Activated CD4-positive, CD25-positive, alpha-beta regulatory T cell treated with anti-CD3 and anti-CD28 coated beads, Interleukin-2, amount 50 U/mL, for 24 hours (primary cell): ENCODE results near the gene NELFB.

Experiments
- ATAC-seq, 2 donors: fragments of 150-1000 bp; cut with Tn5 transposase; one replicate each; pipeline ENCODE4 v1.10.0; 2021; ENCODE audit warnings: mild to moderate bottlenecking in 1 of 2, moderate library complexity in 1 of 2

NELFB gene

DNA sequence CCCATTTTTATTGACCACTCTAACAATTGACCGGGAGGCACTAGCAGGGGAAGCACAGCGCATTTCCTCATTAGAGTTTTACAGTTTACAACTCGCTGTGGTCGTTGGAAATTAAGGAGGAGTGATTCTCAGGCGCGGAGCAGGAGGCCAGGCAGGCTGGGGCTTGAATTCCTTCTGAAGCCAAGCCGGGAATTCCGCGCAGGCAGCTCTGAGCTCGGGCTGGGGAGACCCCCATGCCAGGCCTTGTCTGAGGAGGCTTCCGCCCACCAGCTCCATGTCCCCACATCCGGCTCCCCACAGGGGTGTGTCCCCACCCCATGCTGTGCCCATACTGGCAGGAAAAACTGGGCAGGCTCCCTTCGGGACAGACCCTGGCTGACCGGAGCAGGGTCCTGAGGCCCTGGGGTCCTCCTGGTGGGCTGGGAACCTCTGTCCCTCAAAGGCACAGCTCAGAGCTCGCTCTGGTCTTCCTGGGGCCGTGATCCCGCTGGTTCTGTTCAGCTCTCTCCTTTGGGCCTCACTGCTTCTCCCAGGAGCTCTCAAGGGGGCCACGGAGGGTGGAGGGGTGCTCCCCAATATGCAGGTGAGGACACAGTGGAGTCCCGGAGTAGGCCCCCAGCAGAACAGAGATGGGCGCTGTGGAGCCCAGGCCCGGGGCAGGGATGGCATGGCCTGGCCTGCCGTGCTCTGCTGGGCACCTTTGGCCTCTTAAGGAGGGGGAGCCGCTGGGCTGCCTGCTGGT lies 48.2 kb downstream of the NELFB start:
- ATAC-seq: no peak

DNA sequence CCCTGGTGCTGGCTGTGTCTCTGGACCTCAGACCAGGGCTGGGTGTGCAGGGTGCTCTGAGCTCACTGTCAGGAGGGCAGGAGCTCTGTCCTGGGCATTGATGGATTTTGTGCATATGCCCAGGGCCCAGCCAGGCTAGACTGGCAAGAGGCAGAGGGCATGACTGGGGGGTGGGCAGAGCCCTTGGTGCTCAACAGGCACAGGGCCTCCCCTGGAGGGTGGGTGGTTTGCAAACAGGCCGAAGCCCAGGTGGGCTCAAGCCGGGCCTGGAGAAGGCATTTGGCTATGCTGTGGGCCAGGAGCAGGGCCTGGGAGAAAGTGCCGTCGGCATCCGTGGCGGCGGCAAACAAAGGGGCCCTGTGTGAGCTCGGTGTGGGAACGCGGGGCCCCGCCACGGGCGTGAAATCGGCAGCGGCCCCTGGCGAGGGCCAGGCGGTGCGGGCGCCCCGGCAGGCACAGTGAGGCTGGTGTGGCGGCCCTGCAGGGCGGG lies 48.8 kb downstream of the NELFB start:
- ATAC-seq: no peak

DNA sequence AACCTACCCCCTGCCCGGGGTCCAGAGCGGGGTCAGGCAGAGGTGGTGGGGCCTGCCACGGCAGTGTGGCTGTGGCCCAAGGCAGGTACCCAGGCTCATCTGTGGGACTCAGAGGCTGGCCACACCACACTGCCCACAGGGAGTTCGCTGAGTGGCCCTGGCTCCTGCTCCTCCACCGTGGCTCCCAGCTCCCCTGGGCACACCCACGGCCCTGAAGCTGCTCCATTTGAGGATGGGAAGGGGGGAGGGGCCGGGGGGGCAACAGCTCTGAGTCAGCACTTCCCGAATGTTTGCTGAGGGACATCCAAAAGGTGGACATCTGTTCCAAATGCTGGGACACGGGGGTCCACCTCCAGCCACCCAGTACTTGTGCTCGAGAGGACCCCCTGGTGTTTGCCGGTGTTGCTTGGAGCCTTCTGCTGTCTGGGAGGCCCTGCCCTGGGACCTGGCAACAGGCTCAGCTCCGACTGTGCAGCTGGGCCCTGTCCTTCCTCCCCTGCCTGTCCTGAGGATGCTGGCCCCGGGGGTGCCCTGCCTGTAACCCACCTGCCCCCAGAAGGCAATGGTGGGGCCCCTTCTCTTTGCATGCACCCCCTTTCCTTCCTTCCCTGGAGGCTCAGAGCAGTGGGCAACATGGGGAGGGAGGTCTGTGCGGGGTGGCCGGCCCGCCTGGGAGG lies 49.4 kb downstream of the NELFB start:
- no peak for ATAC-seq

DNA sequence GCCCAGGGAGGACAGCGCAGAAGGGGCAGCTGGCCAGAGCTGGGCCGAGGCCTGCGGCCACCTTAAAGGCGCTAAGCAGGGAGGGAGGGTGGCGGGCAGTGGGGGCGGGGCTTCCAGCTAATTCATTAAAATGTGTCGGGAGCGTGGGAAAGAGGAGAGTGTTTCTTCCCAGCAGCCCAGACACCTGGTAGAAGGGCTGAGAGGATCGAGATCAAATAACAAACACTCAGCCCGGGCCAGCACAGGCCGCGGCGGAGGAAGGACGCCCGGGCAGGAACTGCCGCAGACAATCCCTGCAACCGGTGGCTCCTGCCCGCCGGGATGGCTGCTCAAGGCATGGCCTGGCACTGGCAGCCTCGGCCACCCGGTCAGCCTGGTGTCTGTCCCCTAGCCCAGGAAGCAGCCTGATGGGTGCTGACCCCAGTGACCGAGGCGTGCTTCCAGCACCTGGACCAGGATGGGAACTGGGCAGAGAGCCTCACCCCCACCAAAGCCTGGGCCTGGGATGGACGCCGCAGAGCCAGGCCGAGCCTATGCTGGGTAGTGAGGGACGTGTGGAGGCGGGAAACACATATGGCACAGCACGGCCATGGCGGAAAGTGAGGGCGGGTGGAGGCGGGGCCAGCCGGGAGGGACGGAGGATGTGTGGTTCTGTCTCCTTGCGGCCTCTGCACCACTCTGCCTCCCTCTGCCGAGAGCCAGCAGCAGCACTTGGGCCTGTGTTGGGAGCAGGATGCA lies 50.1 kb downstream of the NELFB start:
- peak; percentile 23 to 39 for ATAC-seq

DNA sequence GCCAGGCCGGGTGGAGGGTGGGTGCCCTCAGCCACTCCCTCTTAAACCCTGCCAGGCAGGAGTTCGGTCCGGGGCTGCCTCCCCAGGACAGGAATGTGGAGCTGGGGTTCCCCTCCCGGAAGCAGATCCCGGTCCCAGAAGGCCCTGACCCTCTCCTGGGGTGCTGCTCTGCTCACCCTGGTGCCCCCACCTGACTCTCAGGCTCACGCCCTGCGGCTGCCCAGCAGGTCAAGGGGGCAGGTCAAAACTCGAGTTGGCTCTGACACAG lies 50.6 kb downstream of the NELFB start:
- no peak for ATAC-seq

DNA sequence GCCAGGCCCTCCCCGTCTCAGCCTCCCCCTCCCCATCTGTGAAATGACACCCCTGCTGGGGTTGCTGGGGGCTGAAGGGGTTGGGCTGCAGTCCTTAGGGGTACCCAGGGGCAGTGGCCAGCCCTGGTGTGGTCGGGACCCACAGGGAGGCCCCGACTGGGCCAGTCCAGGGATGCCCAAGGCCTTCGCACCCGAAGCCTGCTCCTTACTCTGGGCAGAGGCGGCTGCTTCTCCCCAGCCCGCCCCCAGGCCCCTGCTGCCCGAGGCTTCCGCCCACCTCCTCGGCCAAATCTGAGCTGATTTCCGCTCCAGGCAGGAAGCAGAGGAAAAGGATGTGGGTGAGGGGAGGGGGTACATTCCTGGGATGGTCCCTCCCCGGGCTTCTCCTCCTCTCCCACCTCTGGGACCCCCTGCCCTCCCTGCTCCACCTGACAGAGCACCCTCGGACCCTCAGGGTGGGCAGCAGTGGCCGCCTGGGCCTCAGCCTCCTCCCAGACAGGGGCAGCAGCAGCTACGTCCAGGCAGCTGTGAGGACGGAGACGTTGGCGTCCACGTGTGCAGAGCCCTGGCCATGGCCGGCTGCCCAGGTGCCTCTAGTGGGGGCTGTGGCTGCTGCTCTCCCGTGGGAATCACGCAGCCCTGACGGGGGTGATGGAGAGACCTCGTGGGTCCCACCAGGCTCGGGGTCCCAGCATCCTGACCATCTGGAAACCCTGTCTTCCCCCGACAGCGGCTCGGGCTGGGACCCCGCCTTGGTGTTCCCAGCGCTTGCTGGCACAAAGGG lies 51.1 kb downstream of the NELFB start:
- ATAC-seq: no peak

DNA sequence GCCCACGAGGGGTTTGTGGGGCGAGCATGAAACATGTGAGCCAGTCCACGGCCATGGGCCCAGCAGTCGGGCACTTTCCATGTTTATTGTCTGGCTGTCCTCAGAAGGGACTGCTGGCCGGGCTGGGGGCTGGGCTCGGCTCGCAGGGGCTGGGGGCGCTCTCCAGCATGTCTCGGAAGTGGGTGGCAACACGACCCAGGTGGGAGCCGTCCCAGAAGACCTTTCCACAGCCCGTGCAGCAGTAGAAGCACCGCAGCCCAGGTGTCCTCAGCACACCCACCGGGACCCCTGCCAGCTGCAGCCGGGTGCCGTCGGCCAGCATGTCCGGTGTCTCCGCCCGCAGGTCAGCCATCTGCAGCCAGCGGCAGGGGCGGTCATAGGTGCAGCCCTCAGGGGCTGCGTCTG lies 51.7 kb downstream of the NELFB start:
- ATAC-seq: no peak

DNA sequence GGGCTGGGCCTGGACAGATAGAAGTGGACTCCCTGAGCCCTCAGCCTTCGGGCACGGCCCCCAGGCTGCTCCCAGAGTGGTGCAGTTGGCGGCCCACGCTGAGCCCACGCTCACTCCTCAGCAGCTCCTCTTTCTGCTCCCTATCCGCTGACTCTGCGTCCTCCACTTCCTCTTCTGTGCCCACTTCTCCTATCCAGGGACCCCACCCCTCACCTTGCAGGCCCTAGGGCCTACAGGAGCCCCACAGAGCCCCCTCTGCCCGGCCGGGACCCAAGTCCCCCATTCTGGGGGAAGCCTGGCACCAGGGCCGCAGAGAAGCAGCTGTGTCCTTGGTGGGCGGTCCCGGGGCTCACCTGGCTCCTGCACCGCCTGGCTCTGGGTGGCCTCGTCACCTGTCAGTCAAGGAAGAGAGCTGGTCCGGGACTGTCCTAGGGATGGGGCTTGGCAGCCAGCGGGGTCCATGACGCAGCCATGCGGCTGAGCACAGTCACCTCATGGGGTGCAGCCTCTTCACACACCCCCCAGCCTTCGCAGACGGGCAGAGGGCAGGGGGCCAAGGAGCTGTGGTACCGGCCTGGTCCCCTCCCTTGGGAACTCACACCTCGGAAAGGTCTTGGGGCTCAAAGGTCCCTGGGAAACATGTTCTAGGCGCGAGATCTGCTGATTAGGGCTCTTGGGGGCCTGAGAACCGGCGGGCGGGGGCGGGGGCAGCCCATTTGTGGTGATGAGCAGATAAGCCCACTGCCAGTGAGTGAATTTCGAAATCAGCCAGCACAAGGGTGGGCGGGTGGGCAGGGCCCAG lies 52.3 kb downstream of the NELFB start:
- ATAC-seq: no peak

DNA sequence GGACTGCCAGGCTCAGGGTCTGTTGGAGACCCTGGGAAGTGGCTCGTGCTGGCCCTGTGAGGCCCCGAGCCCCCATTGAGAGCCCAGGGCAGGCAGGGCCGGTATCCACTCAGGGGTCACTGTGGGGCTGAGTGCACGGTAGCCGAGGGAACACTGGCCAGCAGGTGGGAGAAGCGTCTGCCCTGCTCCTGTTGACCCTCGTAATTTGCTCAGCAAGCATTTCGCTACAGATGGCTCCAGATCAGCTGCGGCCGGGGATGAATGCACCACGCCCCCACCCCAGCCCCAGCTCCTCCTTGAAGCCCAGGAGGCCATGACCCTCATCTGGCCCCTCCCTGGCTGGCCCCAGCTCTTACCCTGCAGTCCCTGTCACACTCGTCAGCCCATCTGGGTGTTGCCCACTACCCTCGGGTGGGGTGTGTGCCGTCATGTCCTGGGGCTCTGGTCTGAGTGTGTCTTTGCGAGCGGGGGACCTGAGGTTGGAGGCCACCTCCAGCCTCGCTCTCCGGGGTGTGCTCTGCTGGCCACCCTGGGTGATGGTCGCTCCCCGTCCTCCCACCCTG lies 53.0 kb downstream of the NELFB start:
- ATAC-seq: no peak

DNA sequence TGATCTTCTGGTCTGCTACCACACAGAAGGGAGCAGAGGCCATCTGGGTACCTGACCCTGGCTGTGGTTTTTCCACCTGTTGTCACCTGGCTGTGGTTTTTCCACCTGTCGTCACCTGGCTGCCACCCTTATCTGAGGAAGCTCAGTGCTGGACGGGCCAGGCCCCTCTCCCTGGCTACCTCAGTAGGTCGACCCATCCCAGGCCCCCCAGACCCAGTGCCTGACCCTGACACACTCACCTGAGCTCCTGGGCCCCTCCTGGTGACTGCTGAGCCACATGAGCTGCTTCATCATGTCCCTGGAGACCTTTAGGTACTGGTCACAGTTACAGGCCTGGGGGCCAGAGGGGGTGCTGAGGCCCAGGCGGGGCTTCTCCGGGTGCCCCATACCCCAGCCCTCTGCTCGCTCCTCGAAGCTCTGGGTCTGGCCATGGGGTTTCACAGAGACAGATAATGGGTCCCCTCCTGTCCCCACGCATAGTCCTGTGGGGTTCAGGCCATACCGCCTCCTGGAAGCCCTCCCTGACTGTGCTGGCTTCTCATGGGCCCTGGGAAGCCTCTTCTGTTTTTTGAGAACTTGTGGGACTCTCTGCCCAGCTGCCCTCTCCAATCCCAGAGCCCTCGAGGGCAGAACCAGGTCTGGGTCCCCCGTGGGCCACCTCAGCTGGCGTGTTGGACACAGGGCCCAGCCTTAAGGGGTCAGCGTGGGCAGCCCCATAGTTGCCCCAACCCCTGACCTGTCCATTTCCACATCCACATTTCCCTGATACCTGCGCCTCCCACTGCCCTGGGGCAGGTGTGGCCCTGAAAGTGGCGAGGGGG lies 54.5 kb downstream of the NELFB start:
- no peak for ATAC-seq

DNA sequence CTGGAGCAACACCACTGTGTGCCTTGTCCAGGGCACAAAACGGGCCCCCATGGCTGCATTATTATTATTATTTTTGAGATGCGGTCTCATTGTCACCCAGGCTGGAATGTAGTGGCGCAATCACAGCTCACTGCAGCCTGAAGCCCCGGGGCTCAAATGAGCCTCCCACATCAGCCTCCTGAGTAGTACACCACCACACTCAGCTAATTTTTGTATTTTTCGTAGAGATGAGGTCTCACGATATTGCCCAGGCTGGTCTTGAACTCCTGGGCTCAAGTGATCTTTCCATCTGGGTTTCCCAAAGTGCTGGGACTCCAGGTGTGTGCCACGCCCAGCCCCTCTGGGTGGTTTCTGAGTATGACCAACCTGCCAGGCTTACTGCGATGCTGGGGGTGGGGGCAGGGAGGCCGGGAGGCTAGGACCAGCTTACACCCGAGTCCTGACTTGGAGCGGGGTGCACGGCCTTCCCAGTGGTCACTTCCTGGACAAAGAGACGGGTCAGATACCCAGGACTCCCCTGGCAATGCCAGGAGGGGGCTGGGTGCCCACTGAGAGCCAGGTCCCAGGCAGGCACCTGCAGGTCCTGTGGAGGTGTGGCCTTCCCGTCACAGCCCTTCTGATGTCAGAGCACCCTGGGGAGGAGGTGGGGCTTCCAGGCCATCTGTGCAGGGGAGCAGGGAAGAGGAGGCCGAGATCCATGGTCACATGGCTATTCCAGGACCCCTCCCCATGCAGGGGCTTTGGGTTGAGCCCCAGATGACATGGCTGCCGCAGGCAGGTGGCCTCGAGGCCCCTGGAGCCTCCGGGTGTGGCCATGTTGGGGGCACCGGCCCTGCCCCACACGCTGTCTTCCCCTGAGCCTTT lies 55.3 kb downstream of the NELFB start:
- ATAC-seq: no peak

DNA sequence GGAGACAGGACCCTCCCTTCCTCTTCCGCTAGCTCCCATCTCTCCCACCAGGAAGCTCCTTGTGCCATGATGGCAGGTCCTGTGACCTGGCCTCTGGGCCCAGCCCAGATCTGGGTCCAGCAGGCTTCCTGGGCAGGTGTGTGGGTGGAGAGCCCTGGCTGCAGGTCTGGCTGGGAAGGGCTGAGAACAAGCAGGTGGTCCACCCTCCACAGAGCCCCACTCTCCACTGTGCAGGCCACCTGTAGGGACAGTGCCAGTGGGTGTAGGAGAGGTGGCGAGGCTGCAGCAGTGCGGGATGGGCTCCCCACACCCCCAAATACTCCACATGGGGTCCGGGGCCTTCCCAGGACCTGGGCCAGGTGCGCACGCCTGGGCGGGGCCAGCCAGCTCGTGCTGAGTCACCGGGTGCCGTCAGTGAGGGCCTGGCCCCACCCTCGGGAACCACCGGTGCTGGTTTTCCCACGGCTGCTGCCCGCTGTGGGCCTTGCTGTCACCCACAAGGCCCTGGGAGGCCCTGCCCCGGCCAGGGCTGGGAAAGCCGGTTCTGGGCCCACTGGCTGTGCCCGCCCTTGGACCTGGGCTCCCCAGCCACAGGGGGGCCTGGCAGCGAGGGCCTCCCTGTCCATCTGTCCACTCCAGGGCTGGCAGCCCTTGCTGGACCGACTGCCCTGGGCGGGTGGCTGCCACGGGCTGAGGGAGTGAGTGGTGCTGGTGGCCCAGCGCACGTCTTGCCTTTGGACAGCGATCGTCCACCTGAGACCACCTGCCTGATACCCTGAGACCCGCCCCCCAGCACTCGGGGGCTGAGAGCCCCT lies 56.3 kb downstream of the NELFB start:
- peak; percentile 35 to 58 for ATAC-seq

DNA sequence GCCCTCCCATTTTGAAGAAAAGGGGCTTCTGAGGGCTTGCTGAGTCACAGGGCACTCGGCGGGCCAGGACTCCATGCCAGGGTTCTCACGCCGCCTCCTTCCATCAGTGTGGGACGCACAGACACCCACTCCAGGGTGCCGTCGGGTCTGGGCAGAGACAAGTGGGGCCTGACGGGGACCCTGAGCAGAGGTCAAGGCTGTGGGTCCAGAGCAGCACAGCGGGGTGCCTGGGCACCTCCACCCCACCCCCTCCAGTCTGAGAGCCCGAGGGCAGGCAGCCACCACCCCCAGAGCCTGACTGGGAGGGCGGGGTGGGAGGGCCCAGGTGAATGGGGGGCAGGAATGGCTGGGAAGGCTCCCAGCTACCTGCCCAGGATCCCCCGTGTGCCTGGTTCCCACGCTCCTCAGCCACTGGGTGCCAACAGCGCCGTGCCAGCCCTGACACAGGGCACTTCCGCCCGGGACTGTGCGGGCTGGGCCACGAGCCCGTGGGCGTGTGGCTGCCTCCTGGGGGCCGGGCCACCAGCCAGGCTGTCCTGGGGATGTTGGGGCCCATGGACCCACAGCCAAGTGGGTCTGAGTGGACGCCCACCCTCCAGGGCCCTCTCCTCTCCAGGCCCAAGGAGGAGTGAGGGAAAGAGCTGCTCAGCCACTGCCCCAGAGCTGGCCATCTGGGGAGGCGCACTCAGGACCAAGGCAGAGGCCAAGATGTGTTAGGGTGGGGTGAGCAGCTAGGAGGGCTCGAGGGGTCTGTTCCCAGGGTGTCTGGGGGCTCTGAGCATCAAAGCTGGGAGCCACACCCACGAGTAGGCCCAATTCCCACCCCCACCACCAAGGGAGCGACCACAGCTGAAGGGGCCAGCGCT lies 57.1 kb downstream of the NELFB start:
- ATAC-seq: no peak

DNA sequence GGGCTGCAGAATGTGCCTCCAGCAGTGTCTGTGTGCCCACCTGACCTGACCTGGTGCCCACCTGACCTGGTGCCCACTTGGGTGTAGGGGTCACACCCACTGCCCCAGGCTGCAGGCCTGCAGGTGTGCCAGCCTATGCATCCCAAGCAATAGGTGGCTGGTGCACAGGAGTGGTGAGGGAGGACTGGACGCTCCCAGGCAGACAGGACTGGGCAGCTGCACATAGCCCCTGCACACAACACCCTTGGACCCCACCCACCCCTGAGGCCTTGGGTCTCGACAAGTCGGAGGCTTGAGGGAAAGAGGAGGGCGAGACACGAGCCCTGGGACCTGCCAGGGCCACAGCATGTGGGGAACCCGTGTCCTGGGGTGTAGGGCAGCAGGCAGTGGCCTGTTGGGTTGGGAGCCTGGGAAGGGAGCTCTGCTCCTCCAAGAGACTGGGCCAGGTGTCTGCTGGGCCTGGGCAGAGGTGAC lies 57.8 kb downstream of the NELFB start:
- no peak for ATAC-seq

DNA sequence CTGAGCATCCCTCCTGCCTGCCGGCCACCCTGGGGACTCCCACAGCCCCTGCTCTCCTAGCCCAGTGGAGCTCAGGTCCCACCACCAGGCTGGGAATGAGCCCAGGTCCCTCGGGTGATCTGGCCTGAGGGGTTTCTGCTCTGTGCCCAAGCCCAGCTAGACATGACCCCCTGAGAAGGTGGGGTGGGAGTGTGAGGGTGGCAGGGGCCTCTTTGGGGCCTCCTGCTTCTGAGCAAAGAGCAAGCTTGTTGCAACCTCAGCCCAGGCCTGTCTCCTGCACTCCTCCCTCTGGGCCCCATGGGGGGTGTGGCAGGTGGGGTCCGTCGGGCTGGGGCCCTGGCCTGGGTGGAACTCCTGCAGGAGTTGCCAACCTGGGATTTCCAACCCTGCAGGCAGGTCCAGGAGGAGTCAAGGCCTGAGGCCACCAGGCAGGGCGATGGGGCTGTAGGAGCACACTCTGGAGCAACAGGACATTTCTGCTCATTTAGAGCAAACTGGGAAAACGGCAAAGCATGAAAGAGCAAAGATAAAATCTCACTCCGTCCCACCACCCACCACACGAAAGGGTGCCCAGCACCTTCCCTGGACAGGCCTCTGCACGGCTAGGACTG lies 58.3 kb downstream of the NELFB start:
- ATAC-seq: no peak

DNA sequence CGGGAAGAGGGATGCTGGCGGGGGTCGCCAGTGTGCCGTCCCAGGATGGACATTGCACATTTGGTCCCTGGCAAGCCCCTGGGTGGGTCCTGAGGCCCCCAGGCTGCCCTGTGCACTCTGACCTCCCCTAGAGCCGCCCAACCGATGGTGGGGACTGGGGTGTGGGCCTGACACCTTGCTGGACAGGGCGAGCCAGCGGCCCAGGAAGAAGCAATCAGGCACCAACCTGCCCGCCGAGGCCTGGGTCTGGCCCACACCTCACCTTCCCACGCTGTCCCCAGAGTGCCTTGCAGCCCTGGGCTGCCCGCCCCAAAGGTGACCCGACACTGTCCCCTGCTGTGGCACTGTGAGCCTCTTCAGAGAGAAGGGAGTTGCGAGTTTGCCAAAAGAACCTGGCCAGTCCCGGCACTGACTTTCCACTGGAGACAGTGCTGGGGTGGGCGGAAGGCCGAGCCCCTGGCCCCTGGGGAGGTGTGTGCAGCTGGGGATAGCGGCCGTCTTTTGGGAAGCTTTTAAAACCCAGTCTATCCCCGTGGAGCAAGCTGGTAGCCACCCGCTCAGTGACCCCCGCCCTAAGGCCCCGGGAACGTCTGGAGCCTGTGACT lies 58.9 kb downstream of the NELFB start:
- ATAC-seq: no peak
